ENCODE data around the gene DPY30.
A peak's percentile ranks its signal among the peaks of the same experiment; 100 is the strongest.
"Not testable (repeated sequence)": the region's sequence is repeated elsewhere in the genome, so short reads cannot be mapped to it uniquely, and the experiment has no call there.

Gene DPY30

GRCh38 chr2:32039447-32040219, at the start of gene DPY30:
DPY30 (minus strand) TSS chr2:32039805; CDS start chr2:32039456, 349 bp downstream.
- DNase-seq (ENCODE audit: low read depth) = peak; percentile 89

GRCh38 chr2:32074134-32074506, 34.5 kb upstream of the DPY30 start:
- DNase-seq (ENCODE audit: low read depth) = no peak

- DNase-seq (ENCODE audit: low read depth) = no peak
Measured at GRCh38 chr2:32067549-32067948, 27.9 kb upstream of the DPY30 start.

- no peak for DNase-seq (ENCODE audit: low read depth)
Measured at GRCh38 chr2:32064713-32065112, 25.1 kb upstream of the DPY30 start.

DNA sequence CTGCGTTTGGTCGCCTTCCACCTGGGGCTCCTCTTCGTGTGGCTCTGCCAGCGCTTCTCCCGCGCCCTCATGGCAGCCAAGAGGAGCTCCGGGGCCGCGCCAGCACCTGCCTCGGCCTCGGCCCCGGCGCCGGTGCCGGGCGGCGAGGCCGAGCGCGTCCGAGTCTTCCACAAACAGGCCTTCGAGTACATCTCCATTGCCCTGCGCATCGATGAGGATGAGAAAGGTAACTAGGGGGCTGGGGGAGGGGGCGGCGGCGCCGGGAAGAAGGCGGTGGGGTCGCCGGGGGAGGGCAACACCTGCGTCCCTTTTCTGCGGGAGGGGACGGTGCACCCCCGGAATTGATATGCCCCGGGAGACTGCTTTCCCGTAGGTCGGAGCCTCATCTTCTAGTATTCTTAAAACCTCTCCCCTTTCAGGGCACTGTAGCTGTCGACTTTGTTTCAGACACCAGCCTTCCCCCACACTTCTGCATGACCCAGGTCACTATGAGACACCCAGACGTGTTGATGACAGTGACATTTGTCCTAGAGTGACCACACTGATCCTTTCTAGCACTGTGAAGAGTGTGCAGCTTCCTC, 24.5 kb upstream of the DPY30 start:
- no peak for DNase-seq (ENCODE audit: low read depth)

DNA sequence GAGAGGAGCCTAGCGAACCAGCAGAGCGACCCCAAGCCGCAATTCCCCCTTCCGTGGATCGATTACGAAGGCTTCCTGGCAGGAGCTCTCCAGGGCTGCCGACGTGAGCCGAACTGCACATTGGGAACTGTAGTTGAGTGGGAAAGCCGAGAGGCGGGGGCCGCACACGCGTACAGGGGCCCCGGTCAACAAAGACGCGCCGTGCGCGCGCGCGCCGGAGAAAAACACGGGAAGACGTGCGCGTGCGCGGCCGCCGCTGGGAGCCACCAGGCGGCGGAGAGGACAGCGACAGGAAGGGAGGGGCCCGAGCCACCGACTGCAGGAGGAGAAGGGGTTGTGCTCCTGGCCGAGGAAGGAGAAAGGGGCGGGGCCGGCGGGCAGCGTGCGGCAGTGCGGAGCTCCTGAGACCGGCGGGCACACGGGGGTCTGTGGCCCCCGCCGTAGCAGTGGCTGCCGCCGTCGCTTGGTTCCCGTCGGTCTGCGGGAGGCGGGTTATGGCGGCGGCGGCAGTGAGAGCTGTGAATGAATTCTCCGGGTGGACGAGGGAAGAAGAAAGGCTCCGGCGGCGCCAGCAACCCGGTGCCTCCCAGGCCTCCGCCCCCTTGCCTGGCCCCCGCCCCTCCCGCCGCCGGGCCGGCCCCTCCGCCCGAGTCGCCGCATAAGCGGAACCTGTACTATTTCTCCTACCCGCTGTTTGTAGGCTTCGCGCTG, 23.9 kb upstream of the DPY30 start, which contains the start of gene SPAST:
Gene SPAST, plus strand, starts transcription at position 247 of the 711 bp plus-strand sequence. Its CDS starts 276 bp downstream, at position 523.
- peak; percentile 95 for DNase-seq (ENCODE audit: low read depth)

- DNase-seq (ENCODE audit: low read depth) = no peak
Measured at GRCh38 chr2:32061973-32062861, 22.6 kb upstream of the DPY30 start.

GRCh38 chr2:32061430-32061829, 21.8 kb upstream of the DPY30 start:
- DNase-seq (ENCODE audit: low read depth) = no peak

- DNase-seq (ENCODE audit: low read depth) = no peak
Measured at GRCh38 chr2:32060266-32060665, 20.7 kb upstream of the DPY30 start.

DNA sequence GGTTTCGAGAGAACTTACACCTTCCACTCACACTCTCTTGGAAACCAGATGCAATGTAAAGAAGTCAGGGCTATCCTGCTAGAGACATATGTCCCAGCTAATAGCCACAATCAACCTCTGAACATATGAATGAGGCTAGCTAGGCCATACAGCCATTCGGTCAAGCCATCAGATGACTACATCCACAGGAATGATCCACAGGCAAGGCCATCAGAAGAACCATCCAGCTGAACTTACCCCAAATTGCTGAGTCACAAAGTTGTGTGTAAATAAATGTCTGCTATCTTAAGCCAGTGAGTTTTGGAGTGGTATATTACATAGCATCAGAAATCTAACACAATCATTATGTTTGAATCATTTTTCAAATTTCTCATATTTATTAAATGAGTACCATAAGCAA, 18.5 kb upstream of the DPY30 start:
- DNase-seq (ENCODE audit: low read depth) = no peak

- DNase-seq (ENCODE audit: low read depth) = not testable (repeated sequence)
Measured at GRCh38 chr2:32054583-32054982, 15.0 kb upstream of the DPY30 start.

DNA sequence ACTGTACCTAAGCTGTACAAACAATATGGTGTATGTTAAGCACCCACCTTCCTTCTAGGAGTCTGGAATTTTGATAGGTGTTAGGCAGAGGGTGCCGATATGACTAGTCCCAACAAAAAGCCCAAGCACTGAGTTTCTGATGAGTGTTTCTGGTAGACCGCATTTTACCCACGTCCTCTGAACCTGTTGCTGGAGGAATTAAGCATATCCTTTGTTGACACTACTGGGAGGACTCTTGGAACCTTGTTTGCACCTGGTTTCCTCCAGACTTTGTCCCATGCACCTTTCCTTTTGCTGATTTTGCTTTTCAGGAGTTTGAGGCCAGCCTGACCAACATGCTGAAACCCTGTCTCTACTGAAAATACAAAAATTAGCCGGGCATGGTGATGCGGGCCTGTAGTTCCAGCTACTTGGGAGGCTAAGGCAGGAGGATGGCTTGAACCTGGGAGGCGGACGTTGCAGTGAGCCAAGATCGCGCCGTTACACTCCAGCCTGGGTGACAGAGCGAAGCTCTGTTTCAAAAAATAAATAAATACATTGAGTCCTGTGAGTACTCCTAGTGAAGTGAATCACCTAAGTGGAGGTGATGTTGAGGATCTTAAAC, 12.3 kb upstream of the DPY30 start:
- DNase-seq (ENCODE audit: low read depth) = no peak

DNA sequence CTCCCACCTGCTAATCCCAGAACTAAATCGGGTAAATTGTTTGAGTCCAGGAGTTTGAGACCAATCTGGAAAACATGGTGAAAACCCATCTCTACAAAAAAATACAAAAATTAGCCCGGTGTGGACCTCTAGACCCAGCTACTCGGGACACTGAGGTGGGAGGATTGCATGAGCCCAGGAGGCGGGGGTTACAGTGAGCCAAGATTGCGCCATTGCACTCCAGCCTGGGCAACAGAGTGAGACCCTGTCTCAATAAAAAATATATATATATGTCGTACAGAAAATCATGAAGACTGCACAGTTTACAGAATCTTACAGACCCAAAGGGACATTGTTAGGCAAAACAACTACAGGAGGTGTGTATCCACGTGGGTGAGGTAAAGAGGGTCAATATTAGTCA, 4.0 kb upstream of the DPY30 start:
- no peak for DNase-seq (ENCODE audit: low read depth)

DNA sequence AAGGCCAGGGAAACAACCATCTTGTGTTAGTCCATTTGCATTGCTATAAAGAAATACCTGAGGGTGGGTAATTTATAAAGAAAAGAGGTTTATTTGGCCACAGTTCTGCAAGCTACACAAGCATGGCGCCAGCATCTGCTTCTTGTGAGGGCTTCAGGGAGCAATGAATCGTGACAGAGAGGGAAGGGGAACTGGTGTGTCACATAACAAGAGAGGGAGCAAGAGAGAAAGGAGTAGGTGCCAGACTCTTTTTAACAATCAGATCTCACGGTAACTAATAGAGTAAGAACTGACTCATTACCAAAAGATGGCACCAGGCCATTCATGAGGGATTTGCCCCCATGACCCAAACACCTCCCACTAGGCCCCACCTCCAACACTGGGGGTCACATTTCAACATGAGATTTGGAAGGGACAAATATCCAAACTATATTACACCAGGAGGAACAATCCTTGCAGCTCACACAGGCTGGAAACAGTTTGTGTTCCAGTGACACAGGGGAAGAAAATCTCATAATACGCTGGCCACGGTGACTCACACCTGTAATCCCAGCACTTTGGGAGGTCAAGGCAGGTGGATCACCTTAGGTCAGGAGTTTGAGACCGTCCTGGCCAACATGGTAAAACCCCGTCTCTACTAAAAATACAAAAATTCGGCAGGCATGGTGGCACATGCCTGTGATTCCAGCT, 5.3 kb downstream of the DPY30 start:
- not testable (repeated sequence) for DNase-seq (ENCODE audit: low read depth)

DNA sequence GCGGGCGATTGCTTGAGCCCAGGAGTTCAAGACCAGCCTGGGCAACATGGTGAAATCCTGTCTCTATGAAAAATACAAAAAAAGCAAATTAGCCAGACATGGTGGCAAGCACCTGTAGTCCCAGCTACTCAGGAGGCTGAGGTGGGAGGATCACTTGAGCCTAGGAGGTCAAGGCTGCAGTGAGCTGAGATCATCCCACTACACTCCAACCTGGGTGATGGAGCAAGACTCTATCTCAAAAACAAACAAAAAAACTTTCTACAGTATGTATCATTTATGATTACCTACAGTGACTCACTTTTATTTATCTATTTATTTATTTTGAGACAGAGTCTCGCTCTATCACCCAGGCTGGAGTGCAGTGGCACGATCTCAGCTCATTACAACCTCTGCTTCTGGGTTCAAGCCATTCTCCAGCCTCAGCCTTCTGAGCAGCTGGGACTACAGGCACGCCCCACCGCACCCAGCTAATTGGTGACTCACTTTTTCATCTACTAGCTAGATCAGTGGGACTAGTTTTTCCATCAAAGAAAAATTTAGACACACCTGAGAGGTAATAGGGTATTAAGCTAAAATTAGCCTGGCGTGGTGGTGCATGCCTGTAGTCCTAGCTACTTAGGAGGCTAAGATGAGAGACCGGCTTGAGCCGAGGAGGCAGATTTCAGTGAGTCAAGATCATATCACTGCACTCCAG, 20.7 kb downstream of the DPY30 start:
- DNase-seq (ENCODE audit: low read depth) = not testable (repeated sequence)

- DNase-seq (ENCODE audit: low read depth) = no peak
Measured at GRCh38 chr2:32012872-32013271, 26.7 kb downstream of the DPY30 start.

GRCh38 chr2:32011485-32011960, 28.1 kb downstream of the DPY30 start:
- no peak for DNase-seq (ENCODE audit: low read depth)

GRCh38 chr2:32010670-32011484, 28.7 kb downstream of the DPY30 start, which contains the start of gene MEMO1:
MEMO1 (minus strand) TSS chr2:32011008; CDS start chr2:32010247, 761 bp downstream.
- peak; percentile 83 for DNase-seq (ENCODE audit: low read depth)

DNA sequence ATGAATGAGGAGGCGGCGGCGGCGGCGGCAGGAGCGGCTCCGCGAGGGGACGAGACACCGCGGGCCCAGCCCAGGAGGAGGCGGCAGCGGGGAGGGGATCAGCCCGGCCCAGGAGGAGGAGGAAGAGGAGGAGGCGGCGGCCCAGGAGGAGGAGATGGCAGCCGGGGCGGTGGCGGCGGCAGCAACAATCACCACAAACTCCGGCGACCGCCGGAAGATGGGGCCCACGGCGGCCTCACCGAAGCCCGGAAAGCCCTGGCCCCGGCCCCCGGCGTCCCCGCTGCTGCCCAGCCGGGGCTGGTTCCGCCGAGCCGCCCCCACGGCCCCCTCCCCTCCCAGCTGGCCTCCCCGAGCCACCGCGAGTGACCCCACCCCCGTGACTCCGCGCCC, 29.3 kb downstream of the DPY30 start:
- DNase-seq (ENCODE audit: low read depth) = peak; percentile 42

Measured in activated T-cell treated with anti-CD3 and anti-CD28 coated beads for 1 hour (primary cell).